HCT116 (cell line): ENCODE measurements around the gene TMEM191B. TPM values are rescaled to one million over a fixed set of nuclear protein-coding genes. Genes with fewer than 3 reads are reported as not detected.
"Not testable (repeated sequence)": the region's sequence is repeated elsewhere in the genome, so short reads cannot be mapped to it uniquely, and the experiment has no call there.

Experiments
- ATAC-seq: fragments of 200-7000 bp; cut with Tn5 transposase; 2 replicates; pipeline ENCODE4 v1.9.1; 2020; ENCODE audit warnings: mild to moderate bottlenecking, moderate library complexity
- Bru-seq: library from RNA; stranded (reverse); fragments of 400-500 nt; gene quantifications from one replicate; lab custom pipeline; 2021; lab: Mats Ljungman, UMichigan
- BruChase-seq, 2 experiments: library from RNA; stranded (reverse); fragments of 400-500 nt; gene quantifications; one replicate each; lab custom pipeline; 2021; lab: Mats Ljungman, UMichigan
- BruUV-seq: library from RNA; stranded (reverse); fragments of 400-500 nt; replicated peaks from 2 replicates; lab custom pipeline; 2021; lab: Mats Ljungman, UMichigan
- CTCF ChIA-PET: fragments of 300-600 bp; sonication (Branson Sonifier 250); formaldehyde crosslinking; loops from one replicate; lab custom pipeline; 2021; ENCODE audit warnings: antibody characterized with exemption; lab: Charles Lee
- POLR2A ChIA-PET: fragments of 300-600, 350-600 bp; sonication (Branson Sonifier 250); formaldehyde crosslinking; loops from one replicate; lab custom pipeline; 2021; ENCODE audit warnings: antibody characterized with exemption; lab: Charles Lee
- RAD21 ChIA-PET, 2 experiments: fragments of 300-600 bp; sonication (Branson Sonifier 250); formaldehyde crosslinking; loops; one replicate each; lab custom pipeline; 2023; ENCODE audit warnings: low total read pairs in 2 of 2; ENCODE audit not compliant: uncharacterized antibody in 2 of 2, unreplicated experiment in 2 of 2, low non-redundant PET in 1 of 2; lab: Charles Lee
- DNase-seq: peaks from one replicate; pipeline ENCODE4 v3.0.0-alpha.2; 2010; ENCODE audit warnings: low read depth, low spot score
- H2AFZ ChIP-seq: fragments of 200-600 bp; shearing (Covaris generic), sonication (generic); 2 replicates; pipeline ENCODE4 v1.6.1; 2017; ENCODE audit warnings: low read depth, mixed run types, mixed read lengths, antibody characterized with exemption, low read length; ENCODE audit not compliant: poor library complexity, severe bottlenecking
- H3K27ac ChIP-seq: 2 replicates; pipeline ENCODE4 v1.5.1; 2012; ENCODE audit warnings: low read depth, low read length
- H3K27me3 ChIP-seq: fragments of 200-600 bp; sonication (generic); 2 replicates; pipeline ENCODE4 v1.6.1; 2016; ENCODE audit warnings: mixed run types, low read length, mixed read lengths; ENCODE audit not compliant: insufficient read depth
- H3K36me3 ChIP-seq, 2 experiments: fragments of 200-500 bp in 1 of 2; fragments of 200-600 bp in 1 of 2; sonication (Bioruptor generic) in 1 of 2; sonication (generic) in 1 of 2; 2 replicates each; pipeline versions ENCODE4 v1.5.1 to v1.6.1; 2014 to 2016; ENCODE audit warnings: low read length in 2 of 2, inconsistent platforms in 1 of 2, mixed read lengths in 1 of 2, mixed run types in 1 of 2; ENCODE audit not compliant: insufficient read depth in 2 of 2, control insufficient read depth in 1 of 2
- H3K4me1 ChIP-seq, 2 experiments: fragments of 200-600 bp in 1 of 2; sonication (generic) in 1 of 2; 2 replicates each; pipeline versions ENCODE4 v1.5.1 to v1.6.1; 2012 to 2017; ENCODE audit warnings: low read length in 2 of 2, inconsistent platforms in 1 of 2, mild to moderate bottlenecking in 1 of 2, mixed read lengths in 1 of 2, mixed run types in 1 of 2, moderate library complexity in 1 of 2; ENCODE audit not compliant: insufficient read depth in 2 of 2, control insufficient read depth in 1 of 2
- H3K4me2 ChIP-seq: fragments of 200-600 bp; sonication (generic); 2 replicates; pipeline ENCODE4 v1.6.1; 2017; ENCODE audit warnings: mixed run types, low read length, mixed read lengths
- H3K4me3 ChIP-seq, 2 experiments: fragments of 200-600 bp in 1 of 2; sonication (generic) in 1 of 2; replicated peaks in 1 of 2; 2 replicates each; pipeline ENCODE4 v1.5.1; 2011 to 2016; ENCODE audit warnings: low read length in 2 of 2, control low read depth in 1 of 2, low read depth in 1 of 2, mild to moderate bottlenecking in 1 of 2, mixed read lengths in 1 of 2, mixed run types in 1 of 2
- H3K79me2 ChIP-seq: fragments of 200-600 bp; sonication (generic); 2 replicates; pipeline ENCODE4 v1.6.1; 2017; ENCODE audit warnings: mild to moderate bottlenecking, mixed run types, low read length, moderate library complexity, mixed read lengths; ENCODE audit not compliant: insufficient read depth
- H3K9ac ChIP-seq: fragments of 200-600 bp; sonication (generic); 2 replicates; pipeline ENCODE4 v1.6.1; 2016; ENCODE audit warnings: low read length, mixed read lengths
- H3K9me2 ChIP-seq: fragments of 200-600 bp; sonication (generic), shearing (Covaris generic); 2 replicates; pipeline ENCODE4 v1.6.1; 2017; ENCODE audit warnings: mixed run types, mild to moderate bottlenecking, moderate library complexity; ENCODE audit not compliant: insufficient read depth
- H3K9me3 ChIP-seq, 2 experiments: fragments of 200-500 bp in 1 of 2; fragments of 200-600 bp in 1 of 2; sonication (Bioruptor generic) in 1 of 2; sonication (generic) in 1 of 2; 2 replicates each; pipeline ENCODE4 v1.6.1; 2014 to 2017; ENCODE audit warnings: low read length in 2 of 2, mixed read lengths in 2 of 2, inconsistent platforms in 1 of 2, low read depth in 1 of 2, mild to moderate bottlenecking in 1 of 2, mixed run types in 1 of 2, moderate library complexity in 1 of 2; ENCODE audit not compliant: control insufficient read depth in 1 of 2, insufficient read depth in 1 of 2
- H4K20me1 ChIP-seq: fragments of 200-600 bp; sonication (generic), shearing (Covaris generic); 2 replicates; pipeline ENCODE4 v1.6.1; 2017; ENCODE audit warnings: mixed run types, mild to moderate bottlenecking, moderate library complexity; ENCODE audit not compliant: insufficient read depth
- intact Hi-C: fragments of 100-400 bp; cut with micrococcal nuclease; formaldehyde crosslinking; loops from 2 replicates; pipeline ENCODE4 v1.10.0; 2022
- long read RNA-seq: library from polyadenylated mRNA; unstranded; transcript quantifications from one replicate; pipeline ENCODE4 v2.0.0, GENCODE V29; 2021; ENCODE audit not compliant: unreplicated experiment
- polyA plus RNA-seq: library from polyadenylated mRNA; unstranded; fragments of >200 nt; gene quantifications from 2 replicates; pipeline ENCODE4 v1.2.1, GENCODE V29; 2012; ENCODE audit warnings: missing spikeins
- total RNA-seq: library from RNA; stranded (reverse); gene quantifications from one replicate; pipeline ENCODE4 v1.2.1, GENCODE V29; 2021; ENCODE audit not compliant: unreplicated experiment

TMEM191B gene
- total RNA-seq (2.1 TPM), Bru-seq, nascent RNA (not detected), BruChase-seq, experiment 1, labeled RNA remaining after a 6-hour chase (percentile 25 among the genes with signal in this experiment), BruChase-seq, experiment 2, labeled RNA remaining after a 2-hour chase (not detected)
- polyA plus RNA-seq, result 2.9 and 5.3 TPM in 2 replicates
- long read RNA-seq, partial matches to known transcripts, result 1 of 2 reads
- long read RNA-seq, other reads (novel, unspliced or antisense), result 0 of 2 reads

- CTCF ChIA-PET, H3K79me2 ChIP-seq, H3K4me3 ChIP-seq, H3K27ac ChIP-seq, H3K9me3 ChIP-seq, RAD21 ChIA-PET, H2AFZ ChIP-seq, BruUV-seq, POLR2A ChIA-PET, H3K9me2 ChIP-seq, H3K4me2 ChIP-seq, H3K36me3 ChIP-seq, H3K27me3 ChIP-seq, DNase-seq, H3K9ac ChIP-seq, intact Hi-C loops, H3K4me1 ChIP-seq, H4K20me1 ChIP-seq: not testable (repeated sequence)
- ATAC-seq, result peak; percentile 5
Measured at GRCh38 chr22:18527752-18528596, at the start of gene TMEM191B. TMEM191B (plus strand) TSS chr22:18527802; CDS start chr22:18527981, 179 bp downstream.

GRCh38 chr22:18496227-18496626 is 31.4 kb upstream of the TMEM191B start:
- H3K9me2 ChIP-seq, H3K36me3 ChIP-seq, H3K79me2 ChIP-seq, ATAC-seq, DNase-seq, H3K9me3 ChIP-seq, H3K27me3 ChIP-seq, H2AFZ ChIP-seq, H3K4me3 ChIP-seq, BruUV-seq, RAD21 ChIA-PET, H4K20me1 ChIP-seq, intact Hi-C loops, H3K4me2 ChIP-seq, H3K4me1 ChIP-seq, CTCF ChIA-PET, H3K27ac ChIP-seq, POLR2A ChIA-PET, H3K9ac ChIP-seq: not testable (repeated sequence)

GRCh38 chr22:18511327-18511726 is 16.3 kb upstream of the TMEM191B start:
- POLR2A ChIA-PET, H4K20me1 ChIP-seq, H3K79me2 ChIP-seq, H3K4me3 ChIP-seq, ATAC-seq, BruUV-seq, H3K4me1 ChIP-seq, CTCF ChIA-PET, H3K4me2 ChIP-seq, H3K9ac ChIP-seq, H3K36me3 ChIP-seq, DNase-seq, H3K27ac ChIP-seq, H3K9me3 ChIP-seq, H3K27me3 ChIP-seq, intact Hi-C loops, RAD21 ChIA-PET, H2AFZ ChIP-seq, H3K9me2 ChIP-seq: not testable (repeated sequence)

GRCh38 chr22:18512378-18512777 is 15.2 kb upstream of the TMEM191B start:
- H3K4me1 ChIP-seq, H3K9me3 ChIP-seq, H3K27ac ChIP-seq, DNase-seq, H2AFZ ChIP-seq, H4K20me1 ChIP-seq, H3K4me2 ChIP-seq, H3K36me3 ChIP-seq, RAD21 ChIA-PET, CTCF ChIA-PET, H3K27me3 ChIP-seq, intact Hi-C loops, POLR2A ChIA-PET, H3K9me2 ChIP-seq, H3K79me2 ChIP-seq, BruUV-seq, H3K9ac ChIP-seq, H3K4me3 ChIP-seq, ATAC-seq: not testable (repeated sequence)
